ENCODE results near the gene SLC4A2. TPM values are rescaled to one million over a fixed set of nuclear protein-coding genes. Genes with fewer than 3 reads are reported as not detected.

The SLC4A2 gene
- total RNA-seq, 2 donors from 2014 or later, result 55.3 to 114 TPM

- H3K36me3 ChIP-seq, result peaks cover 17% of the 10 kb centered on the region
- H3K27me3 ChIP-seq, result no peaks in the 10 kb centered on the region
- peak overlapping the region; percentile 68 to 80 for H3K4me3 ChIP-seq
- no peaks in the 10 kb centered on the region for H3K9me3 ChIP-seq
- DNase-seq (ENCODE audit: low spot score), result no peak
- TF ChIP-seq CTCF (IDR thresholded peaks at IDR 0.05), result no peak
- H3K27ac ChIP-seq, result peak overlapping the region; percentile 95 to 96
- H3K4me1 ChIP-seq, result peaks cover 0 to 72% of the 10 kb centered on the region in 2 donors
Observed at GRCh38 chr7:151080067-151080521, 20.7 kb downstream of the SLC4A2 start.

DNA sequence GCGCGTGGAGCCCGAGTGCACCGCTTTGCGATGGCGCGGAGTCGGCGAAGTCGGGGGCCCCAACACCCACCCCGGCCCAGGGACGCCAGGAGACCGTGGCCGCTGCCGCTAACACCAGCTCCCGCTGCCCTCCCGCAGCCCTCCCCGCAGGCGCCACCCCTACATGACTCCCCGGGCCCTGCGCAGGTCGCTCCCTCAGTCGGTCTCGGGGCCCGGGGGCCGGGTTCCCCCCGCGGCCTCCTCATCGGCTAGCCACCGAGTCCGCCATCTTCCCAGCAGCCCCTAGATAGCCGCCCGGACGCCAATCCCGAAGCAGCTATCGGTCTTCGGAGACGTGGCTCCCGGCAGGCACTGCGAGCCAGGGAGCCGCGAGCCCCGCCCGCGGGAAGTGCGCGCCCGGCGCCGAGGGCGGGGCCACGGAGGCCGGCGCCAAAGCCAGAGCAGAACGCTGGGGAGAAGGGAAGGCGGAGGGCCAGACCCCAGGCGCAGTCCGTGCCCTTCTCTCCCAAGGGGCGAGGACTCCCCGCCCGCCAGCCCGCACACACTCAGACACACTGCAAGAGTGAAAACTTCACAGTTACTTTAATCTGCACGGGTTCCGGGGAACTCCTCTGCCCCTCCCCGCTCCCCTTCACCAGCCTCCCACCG lies 21.3 kb downstream of the SLC4A2 start, which contains the start of gene FASTK:
Gene FASTK, minus strand, starts transcription at position 288 of the 648 bp plus-strand sequence. Its CDS starts 43 bp downstream, at position 245.
- peaks cover 11% of the 10 kb centered on the region for H3K36me3 ChIP-seq

DNA sequence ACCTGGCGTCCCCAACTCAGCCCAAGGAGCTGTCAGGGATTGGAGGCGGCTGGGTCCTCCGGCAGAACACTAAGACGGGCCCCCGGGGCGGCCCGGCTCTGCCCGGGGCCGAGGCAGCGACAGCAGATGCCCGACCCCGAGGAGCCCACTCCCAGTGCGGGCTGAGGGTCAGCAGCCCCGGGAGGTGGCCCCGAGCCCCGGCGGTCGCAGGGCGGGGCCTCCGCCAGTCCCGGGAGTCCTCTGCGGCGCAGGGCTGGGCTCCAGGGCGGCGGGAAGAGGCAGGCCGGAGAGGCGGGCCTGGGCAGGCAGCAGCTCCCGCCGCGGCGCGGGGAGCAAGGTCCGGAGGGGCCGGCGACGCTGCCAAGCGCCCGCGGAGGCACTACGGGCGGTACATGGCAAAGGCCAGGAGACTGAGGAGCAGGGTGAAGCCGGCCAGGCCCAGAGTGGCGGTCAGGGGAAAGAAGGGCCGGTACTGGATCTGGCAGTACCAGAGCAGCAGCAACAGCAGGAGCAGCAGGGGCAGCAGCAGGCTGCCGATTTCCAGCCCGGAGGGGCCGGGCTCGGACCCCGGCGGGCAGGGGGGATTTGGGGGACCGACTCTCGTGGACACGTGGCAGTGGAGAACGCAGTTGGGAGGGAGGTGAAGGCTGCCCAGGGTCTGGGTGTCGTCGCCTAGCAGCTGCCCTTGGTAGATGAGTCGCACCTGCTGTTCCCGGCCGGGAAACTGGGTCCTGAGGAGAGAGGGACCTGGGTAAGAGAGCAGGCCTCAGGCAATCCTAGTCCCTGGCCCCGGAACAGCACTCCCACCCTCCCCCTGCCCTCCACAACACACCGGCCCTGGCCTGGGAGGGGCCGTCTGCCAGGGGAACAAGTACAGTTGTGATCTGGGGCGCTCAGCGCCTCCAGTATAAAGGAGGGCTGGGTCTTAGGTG lies 22.0 kb downstream of the SLC4A2 start:
- DNase-seq (ENCODE audit: low spot score), result no peak
- Histone ChIP-seq H3K27ac (peak overlapping the region; percentile 95 to 96), H3K27me3 (no peaks in the 10 kb centered on the region), H3K36me3 (peaks cover 6% of the 10 kb centered on the region), H3K9me3 (no peaks in the 10 kb centered on the region), H3K4me1 (peaks cover 0 to 78% of the 10 kb centered on the region in 2 donors), H3K4me3 (peak overlapping the region; percentile 68 to 80)
- no peak for TF ChIP-seq CTCF (IDR thresholded peaks at IDR 0.05)

More for the DNA sequence above, 21.3 kb downstream of the SLC4A2 start, which contains the start of gene FASTK:
- peak; percentile 90 for DNase-seq (ENCODE audit: low spot score)
- Histone ChIP-seq H3K4me1 (peaks cover 0 to 77% of the 10 kb centered on the region in 2 donors), H3K9me3 (no peaks in the 10 kb centered on the region), H3K4me3 (peak within 1 kb of the TSS; percentile 68 to 80), H3K27me3 (no peaks in the 10 kb centered on the region), H3K27ac (peak within 1 kb of the TSS; percentile 95 to 96)
- no peak for TF ChIP-seq CTCF (IDR thresholded peaks at IDR 0.05)

DNA sequence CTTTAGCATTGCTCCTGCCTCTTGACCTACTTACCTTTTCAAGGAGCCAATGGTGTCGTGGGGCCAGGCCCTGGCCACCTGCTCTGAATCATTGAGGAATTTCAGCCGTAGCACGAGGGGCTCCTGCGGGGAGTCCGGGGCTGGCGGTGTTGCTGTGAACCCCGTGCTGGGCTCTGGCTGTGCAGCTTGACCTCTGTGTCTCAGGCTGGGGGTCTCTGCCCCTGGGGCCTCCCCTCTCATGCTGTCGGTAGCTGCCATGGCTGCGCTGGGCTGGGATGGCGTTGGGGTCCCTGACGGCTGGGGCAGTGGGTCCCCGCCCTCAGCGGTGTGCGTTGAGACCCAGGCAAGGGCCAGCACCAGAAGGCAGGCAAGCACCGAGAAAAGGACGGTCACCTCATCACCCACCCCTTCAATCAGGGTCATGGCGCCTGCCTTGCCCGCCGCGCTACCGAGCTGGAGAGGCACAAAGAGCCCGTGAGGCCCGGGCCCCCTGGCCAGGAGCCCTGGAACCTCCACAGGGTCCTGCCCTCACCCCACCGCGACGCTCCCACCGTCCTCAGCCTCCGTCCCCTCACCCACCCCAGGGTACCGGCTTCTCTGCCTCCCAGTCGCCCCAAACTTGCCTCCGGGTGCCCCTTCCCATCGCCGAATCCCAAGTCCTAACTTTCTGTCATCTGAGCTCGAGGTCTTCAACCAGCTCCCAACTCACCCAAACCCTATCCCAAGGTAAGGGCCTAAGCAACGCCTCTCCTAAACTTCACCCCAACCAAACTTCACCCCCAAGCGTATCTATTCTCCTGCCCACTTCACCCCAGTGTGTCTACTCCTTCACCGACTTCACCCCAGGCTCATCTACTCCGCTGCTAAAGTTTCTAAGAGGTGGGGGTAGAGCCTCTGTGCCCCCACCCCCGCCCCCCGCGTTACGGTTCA lies 23.0 kb downstream of the SLC4A2 start:
- peak overlapping the region; percentile 95 to 96 for H3K27ac ChIP-seq
- H3K27me3 ChIP-seq, result no peaks in the 10 kb centered on the region
- no peaks in the 10 kb centered on the region for H3K9me3 ChIP-seq
- H3K36me3 ChIP-seq, result no peaks in the 10 kb centered on the region
- peak overlapping the region; percentile 81 to 98 for H3K4me3 ChIP-seq
- no peak for TF ChIP-seq CTCF (IDR thresholded peaks at IDR 0.05)
- peaks cover 0 to 69% of the 10 kb centered on the region in 2 donors for H3K4me1 ChIP-seq
- DNase-seq (ENCODE audit: low spot score), result no peak
